KMS-11 (cell line): ENCODE measurements around the gene MYDGF.

Source experiments
- H2AFZ ChIP-seq: fragments of 200-600 bp; sonication (generic); 2 replicates; pipeline ENCODE4 v1.6.1; 2016; ENCODE audit warnings: antibody characterized with exemption, mixed run types, low read depth
- H3K27ac ChIP-seq: fragments of 200-600 bp; sonication (generic); 2 replicates; pipeline ENCODE4 v1.6.1; 2016; ENCODE audit warnings: mild to moderate bottlenecking, mixed run types
- H3K27me3 ChIP-seq: fragments of 200-600 bp; sonication (generic); 2 replicates; pipeline ENCODE4 v1.6.1; 2017; ENCODE audit warnings: mild to moderate bottlenecking, low read depth, mixed run types, moderate library complexity; ENCODE audit not compliant: insufficient read depth
- H3K36me3 ChIP-seq: fragments of 200-600 bp; sonication (generic); 2 replicates; pipeline ENCODE4 v1.6.1; 2017; ENCODE audit warnings: mild to moderate bottlenecking, mixed run types; ENCODE audit not compliant: insufficient read depth
- H3K4me1 ChIP-seq: fragments of 200-600 bp; sonication (generic); 2 replicates; pipeline ENCODE4 v1.6.1; 2016; ENCODE audit warnings: mild to moderate bottlenecking, low read depth, mixed run types; ENCODE audit not compliant: poor library complexity, severe bottlenecking
- H3K4me2 ChIP-seq: fragments of 200-600 bp; sonication (generic); 2 replicates; pipeline ENCODE4 v1.7.0; 2016; ENCODE audit warnings: mild to moderate bottlenecking, mixed run types
- H3K4me3 ChIP-seq: fragments of 200-600 bp; sonication (generic); IDR thresholded peaks from 2 replicates; pipeline ENCODE4 v1.6.1; 2017; ENCODE audit warnings: low read depth, low read length, mixed read lengths; ENCODE audit not compliant: insufficient read depth
- H3K79me2 ChIP-seq: fragments of 200-600 bp; sonication (generic); 2 replicates; pipeline ENCODE4 v1.6.1; 2016; ENCODE audit warnings: low read depth, mixed run types; ENCODE audit not compliant: insufficient read depth
- H3K9ac ChIP-seq: fragments of 200-600 bp; sonication (generic); 2 replicates; pipeline ENCODE4 v1.6.1; 2016; ENCODE audit warnings: mild to moderate bottlenecking, mixed run types
- H4K20me1 ChIP-seq: fragments of 200-600 bp; sonication (generic); 2 replicates; pipeline ENCODE4 v1.6.1; 2016; ENCODE audit warnings: mild to moderate bottlenecking, mixed run types; ENCODE audit not compliant: insufficient read depth
- TF ChIP-seq, protein P1 (sequence below): fragments of 200-600 bp; sonication (generic); conservative IDR thresholded peaks from 2 replicates; pipeline ENCODE4 v1.6.1; 2017; ENCODE audit warnings: low read depth, mild to moderate bottlenecking, antibody characterized with exemption, low read length, moderate library complexity, mixed read lengths

MYDGF gene

DNA sequence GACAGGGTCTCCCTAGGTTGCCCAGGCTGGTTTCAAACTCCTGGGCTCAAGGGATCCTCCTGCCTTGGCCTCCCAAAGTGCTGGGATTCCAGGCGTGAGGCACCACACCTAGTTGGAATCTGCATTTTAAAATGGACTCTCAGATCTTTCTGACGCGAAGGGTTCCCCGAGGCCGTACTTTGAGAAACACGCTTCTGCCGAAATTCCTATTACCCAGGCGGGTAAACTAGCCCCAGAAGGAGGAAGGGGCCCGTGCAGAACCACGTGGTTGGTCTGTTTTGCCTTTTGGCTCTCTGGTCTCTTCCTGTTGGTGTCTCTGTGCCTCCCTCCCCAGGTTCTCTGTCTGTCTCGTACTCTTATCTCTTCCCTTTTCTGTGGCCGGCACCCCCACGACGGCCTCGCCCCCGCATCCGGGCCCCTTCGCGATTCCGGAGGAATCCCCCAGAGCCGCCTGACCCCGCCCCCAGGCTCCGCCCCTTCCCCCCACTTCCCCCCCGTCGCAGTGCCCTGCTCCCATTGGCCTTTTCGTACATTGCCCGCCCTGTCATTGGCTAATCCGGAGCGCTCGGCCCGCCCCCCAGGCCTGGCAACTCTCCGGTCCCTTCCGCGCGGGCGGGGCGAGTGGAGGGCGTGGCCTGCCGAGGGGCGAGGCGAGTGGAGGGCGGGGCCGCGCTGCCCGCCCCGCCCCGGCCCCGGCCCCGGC lies 31.2 kb downstream of the MYDGF start, which contains the start of gene TNFAIP8L1:
TNFAIP8L1 (plus strand) TSS at position 689 of the 703 bp plus-strand sequence. CDS start 12,354 bp downstream, outside the sequence.
- Histone ChIP-seq H3K4me3 (no peak within 1 kb of the TSS), H3K9ac (peak within 1 kb of the TSS; percentile 41; the same call in 1 of the 2 replicates), H2AFZ (peak within 1 kb of the TSS; percentile 47; the same call in 1 of the 2 replicates), H3K36me3 (no peaks in the 10 kb centered on the region), H3K4me2 (peak within 1 kb of the TSS; percentile 73), H3K4me1 (peaks cover 18% of the 10 kb centered on the region), H3K79me2 (no peaks in the 10 kb centered on the region), H3K27me3 (no peaks in the 10 kb centered on the region), H4K20me1 (no peaks in the 10 kb centered on the region), H3K27ac (peak within 1 kb of the TSS; percentile 35; the same call in 1 of the 2 replicates)
- TF ChIP-seq, protein P1, sequence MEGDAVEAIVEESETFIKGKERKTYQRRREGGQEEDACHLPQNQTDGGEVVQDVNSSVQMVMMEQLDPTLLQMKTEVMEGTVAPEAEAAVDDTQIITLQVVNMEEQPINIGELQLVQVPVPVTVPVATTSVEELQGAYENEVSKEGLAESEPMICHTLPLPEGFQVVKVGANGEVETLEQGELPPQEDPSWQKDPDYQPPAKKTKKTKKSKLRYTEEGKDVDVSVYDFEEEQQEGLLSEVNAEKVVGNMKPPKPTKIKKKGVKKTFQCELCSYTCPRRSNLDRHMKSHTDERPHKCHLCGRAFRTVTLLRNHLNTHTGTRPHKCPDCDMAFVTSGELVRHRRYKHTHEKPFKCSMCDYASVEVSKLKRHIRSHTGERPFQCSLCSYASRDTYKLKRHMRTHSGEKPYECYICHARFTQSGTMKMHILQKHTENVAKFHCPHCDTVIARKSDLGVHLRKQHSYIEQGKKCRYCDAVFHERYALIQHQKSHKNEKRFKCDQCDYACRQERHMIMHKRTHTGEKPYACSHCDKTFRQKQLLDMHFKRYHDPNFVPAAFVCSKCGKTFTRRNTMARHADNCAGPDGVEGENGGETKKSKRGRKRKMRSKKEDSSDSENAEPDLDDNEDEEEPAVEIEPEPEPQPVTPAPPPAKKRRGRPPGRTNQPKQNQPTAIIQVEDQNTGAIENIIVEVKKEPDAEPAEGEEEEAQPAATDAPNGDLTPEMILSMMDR, result no peak

DNA sequence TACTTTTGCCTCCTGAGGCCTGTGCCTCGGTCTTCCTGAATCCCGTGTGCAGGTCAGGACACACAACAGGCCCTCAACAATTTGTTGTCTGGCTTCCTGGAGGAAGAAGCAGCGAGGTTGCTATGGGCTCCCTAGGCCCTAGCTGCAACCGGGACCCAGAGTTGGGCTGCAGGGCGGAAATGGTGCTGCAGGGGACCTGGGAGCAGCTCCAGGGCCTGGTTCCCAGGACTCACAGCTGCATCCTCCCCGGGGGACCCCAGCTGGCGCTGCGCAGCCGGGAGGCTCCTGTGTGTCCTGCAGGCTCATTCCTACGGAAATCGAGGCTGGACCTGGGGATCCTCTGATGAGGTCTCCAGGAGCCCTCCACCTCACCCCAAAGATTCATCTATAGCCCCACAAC lies 31.8 kb downstream of the MYDGF start:
- H3K79me2 ChIP-seq, result no peaks in the 10 kb centered on the region
- no peaks in the 10 kb centered on the region for H3K27me3 ChIP-seq
- H3K36me3 ChIP-seq, result no peaks in the 10 kb centered on the region
- no peak overlapping the region for H3K27ac ChIP-seq
- TF ChIP-seq, protein P1, result no peak
- H3K4me1 ChIP-seq, result peaks cover 22% of the 10 kb centered on the region
- no peak overlapping the region for H2AFZ ChIP-seq
- no peaks in the 10 kb centered on the region for H4K20me1 ChIP-seq
- peak overlapping the region; percentile 41; the same call in 1 of the 2 replicates for H3K9ac ChIP-seq
- peak overlapping the region; percentile 48; the same call in 1 of the 2 replicates for H3K4me2 ChIP-seq
- no peak overlapping the region for H3K4me3 ChIP-seq

DNA sequence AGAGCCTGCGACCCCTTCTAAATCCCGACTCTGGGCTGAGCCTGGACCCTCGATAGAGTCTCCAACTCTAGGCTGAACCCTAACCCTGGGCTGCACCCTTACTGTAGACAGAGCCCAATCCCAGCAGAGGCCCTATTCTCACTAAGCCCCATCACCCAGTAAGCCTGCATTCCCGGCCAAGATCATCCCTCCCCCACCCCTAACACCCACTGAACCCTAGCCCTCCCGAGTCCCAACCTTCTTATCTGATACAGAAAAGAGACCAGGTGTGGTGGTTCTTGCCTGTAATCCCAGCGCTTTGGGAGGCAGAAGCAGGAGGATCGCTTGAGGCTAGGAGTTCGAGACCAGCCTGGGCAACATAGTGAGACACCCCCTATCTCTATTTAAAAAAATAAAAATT lies 33.4 kb downstream of the MYDGF start:
- H2AFZ ChIP-seq, result peak overlapping the region; percentile 57; the same call in 1 of the 2 replicates
- H3K9ac ChIP-seq, result no peak overlapping the region
- H3K4me1 ChIP-seq, result peaks cover 23% of the 10 kb centered on the region

DNA sequence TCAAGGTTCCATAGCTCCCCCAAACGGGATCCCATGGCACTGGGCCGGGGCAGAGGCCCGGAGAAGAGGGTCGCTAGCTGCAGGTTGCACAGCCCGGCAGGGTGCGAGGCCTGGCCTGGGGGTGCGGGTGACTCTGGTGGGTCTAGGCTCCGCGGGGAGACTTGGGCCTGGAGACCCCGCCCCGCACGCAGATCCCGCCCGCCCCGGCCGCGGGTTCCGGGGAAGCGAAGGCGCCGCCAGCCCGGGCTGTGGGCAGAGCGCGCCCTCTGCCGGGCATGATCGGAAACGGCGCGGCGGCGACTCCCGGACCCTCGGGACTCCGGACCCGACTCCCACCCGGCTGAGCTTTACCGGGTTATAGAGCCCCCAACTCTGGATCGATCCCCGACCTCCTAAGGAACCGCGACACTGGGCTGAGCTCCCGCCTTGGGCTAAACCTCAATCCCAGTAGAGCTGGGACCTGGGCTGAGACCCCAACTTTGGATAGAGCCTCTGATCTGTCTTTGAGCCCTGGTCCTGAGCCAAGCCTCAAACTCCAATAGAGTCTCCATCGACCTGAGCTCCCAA lies 33.9 kb downstream of the MYDGF start:
- Histone ChIP-seq H3K36me3 (no peaks in the 10 kb centered on the region), H2AFZ (peak overlapping the region; percentile 57; the same call in 1 of the 2 replicates), H3K9ac (no peak overlapping the region)

More for the DNA sequence above, 33.4 kb downstream of the MYDGF start:
- Histone ChIP-seq H4K20me1 (no peaks in the 10 kb centered on the region), H3K79me2 (no peaks in the 10 kb centered on the region), H3K36me3 (no peaks in the 10 kb centered on the region), H3K27me3 (no peaks in the 10 kb centered on the region), H3K27ac (no peak overlapping the region), H3K4me3 (no peak overlapping the region), H3K4me2 (peak overlapping the region; percentile 48; the same call in 1 of the 2 replicates)
- TF ChIP-seq, protein P1, result no peak

More for the DNA sequence above, 33.9 kb downstream of the MYDGF start:
- H3K4me3 ChIP-seq, result no peak overlapping the region
- no peak overlapping the region for H3K27ac ChIP-seq
- peak overlapping the region; percentile 48 for H3K4me2 ChIP-seq
- H3K4me1 ChIP-seq, result peaks cover 23% of the 10 kb centered on the region
- no peaks in the 10 kb centered on the region for H3K79me2 ChIP-seq
- H3K27me3 ChIP-seq, result no peaks in the 10 kb centered on the region
- no peaks in the 10 kb centered on the region for H4K20me1 ChIP-seq
- TF ChIP-seq, protein P1, result peak; percentile 67
